ENCODE measurements around the gene PGGT1B.

GRCh38 chr5:115186794-115187193 lies 75.9 kb downstream of the PGGT1B start:
- no peak for TF ChIP-seq CTCF (IDR thresholded peaks at IDR 0.05)
- no peak for TF ChIP-seq POLR2A (IDR thresholded peaks at IDR 0.05)
